NCI-H345 treated with DMSO at 0.1 percent for 48 hours (cell line): ENCODE results near the gene HMCN2.
"Not testable (repeated sequence)": the region's sequence is repeated elsewhere in the genome, so short reads cannot be mapped to it uniquely, and the experiment has no call there.

ENCODE experiments used
- DNase-seq: peaks from one replicate; lab custom pipeline; 2025; ENCODE audit not compliant: unreplicated experiment; lab: John Stamatoyannopoulos, UW

Gene HMCN2

DNA sequence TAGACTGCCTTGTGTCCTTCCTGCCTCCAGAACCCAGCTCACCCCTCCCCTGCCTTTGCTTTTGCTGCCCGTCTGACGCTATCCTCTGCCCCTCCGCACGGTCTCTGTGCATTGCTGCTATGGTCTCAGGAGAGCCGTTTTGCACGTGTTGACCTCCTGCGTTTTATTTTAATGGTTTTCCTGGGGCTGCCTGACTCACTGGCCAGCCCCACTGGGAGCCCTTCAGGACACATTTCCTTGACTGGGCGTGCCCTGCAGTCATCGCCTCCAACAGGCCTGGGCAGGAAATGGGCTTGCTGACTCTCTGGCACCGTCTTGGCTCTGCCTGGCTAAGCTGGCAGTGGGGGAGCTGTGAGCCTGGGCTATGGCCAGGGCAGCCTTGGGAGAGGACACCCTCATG lies 161.3 kb downstream of the HMCN2 start:
- DNase-seq, result no peak

DNA sequence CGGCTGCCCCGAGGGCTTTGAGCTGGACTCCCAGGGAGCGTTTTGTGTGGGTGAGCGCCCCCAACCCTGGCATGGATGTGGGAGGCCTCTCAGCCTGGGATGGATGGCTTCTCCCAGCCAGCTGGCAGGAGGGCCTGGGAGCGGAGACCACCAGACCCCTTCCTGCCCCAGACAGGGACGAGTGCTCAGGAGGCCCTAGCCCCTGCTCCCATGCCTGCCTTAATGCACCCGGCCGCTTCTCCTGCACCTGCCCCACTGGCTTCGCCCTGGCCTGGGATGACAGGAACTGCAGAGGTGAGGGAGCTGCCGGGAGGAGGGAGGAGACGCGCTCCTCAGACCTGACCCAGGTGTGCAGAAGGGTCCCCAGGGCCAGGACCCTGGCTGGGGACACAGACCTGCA lies 161.8 kb downstream of the HMCN2 start:
- no peak for DNase-seq

- DNase-seq, result no peak
These were observed 162.6 kb downstream of the HMCN2 start for GRCh38 chr9:130428086-130428665.

- DNase-seq, result no peak
These were observed 163.8 kb downstream of the HMCN2 start for GRCh38 chr9:130429381-130429780.

- DNase-seq, result no peak
These were observed 164.3 kb downstream of the HMCN2 start for GRCh38 chr9:130429831-130430230.

GRCh38 chr9:130430232-130430631 lies 164.7 kb downstream of the HMCN2 start:
- no peak for DNase-seq

GRCh38 chr9:130430734-130431535 lies 165.4 kb downstream of the HMCN2 start:
- DNase-seq, result no peak

GRCh38 chr9:130431536-130432303 lies 166.2 kb downstream of the HMCN2 start:
- no peak for DNase-seq

GRCh38 chr9:130432362-130432761 lies 166.8 kb downstream of the HMCN2 start:
- no peak for DNase-seq

GRCh38 chr9:130432796-130433167 lies 167.2 kb downstream of the HMCN2 start:
- DNase-seq, result no peak

DNA sequence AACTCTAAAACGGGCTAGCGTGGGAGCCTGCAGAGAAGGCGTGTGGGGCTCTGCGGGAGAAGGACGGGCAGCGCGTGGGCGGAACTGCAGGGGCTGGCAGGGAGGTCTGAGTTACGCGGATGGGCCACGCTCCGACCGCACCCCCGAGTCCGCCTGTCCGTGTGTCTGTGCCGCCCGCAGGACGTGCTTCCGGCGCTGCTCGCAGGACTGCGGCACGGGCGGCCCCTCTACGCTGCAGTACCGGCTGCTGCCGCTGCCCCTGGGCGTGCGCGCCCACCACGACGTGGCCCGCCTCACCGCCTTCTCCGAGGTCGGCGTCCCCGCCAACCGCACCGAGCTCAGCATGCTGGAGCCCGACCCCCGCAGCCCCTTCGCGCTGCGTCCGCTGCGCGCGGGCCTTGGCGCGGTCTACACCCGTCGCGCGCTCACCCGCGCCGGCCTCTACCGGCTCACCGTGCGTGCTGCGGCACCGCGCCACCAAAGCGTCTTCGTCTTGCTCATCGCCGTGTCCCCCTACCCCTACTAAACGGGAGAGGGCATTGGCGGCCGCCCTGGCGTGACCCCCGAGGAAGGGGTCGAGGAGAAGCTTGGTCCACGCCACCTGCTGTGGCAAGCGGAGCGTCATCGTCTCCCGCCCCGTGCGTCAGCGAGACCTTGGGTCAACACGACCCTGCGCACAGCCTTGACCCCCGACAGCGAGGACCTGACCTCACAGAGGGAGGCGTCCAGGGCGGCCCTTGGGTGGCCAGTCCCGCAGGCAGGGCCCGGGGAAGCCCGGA lies 167.8 kb downstream of the HMCN2 start:
- peak; percentile 33 for DNase-seq

DNA sequence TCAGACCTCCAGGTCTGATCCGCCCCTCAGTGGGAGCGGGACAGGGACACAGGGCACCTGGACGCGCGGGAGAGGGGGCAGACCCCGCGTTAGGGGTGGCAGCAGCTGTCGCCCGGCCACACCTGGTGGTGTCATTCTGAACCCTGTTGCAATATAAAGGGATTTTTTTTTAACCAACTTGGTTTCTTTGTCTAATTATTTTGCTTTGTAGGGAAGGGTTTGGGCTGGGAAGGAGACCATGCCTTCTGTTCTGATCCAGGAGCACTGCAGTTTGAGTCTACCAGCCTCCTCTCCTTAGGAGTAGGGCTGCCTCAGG lies 168.3 kb downstream of the HMCN2 start:
- no peak for DNase-seq

DNA sequence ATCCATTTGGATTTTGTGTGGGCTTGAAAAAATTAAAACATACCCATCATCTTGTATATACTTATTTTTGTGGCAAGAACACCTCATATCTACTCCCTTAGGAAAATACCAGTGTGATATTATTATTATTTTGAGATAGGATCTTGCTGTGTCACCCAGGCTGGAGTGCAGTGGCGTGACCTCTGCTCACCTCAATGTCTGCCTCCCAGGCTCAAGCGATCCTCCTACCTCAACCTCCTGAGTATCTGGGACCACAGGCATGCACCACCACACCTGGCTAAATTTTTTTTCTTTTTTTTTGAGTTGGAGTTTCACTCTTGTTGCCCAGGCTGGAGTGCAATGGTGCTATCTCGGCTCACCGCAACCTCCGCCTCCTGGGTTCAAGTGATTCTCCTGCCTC lies 169.1 kb downstream of the HMCN2 start:
- DNase-seq, result not testable (repeated sequence)

DNA sequence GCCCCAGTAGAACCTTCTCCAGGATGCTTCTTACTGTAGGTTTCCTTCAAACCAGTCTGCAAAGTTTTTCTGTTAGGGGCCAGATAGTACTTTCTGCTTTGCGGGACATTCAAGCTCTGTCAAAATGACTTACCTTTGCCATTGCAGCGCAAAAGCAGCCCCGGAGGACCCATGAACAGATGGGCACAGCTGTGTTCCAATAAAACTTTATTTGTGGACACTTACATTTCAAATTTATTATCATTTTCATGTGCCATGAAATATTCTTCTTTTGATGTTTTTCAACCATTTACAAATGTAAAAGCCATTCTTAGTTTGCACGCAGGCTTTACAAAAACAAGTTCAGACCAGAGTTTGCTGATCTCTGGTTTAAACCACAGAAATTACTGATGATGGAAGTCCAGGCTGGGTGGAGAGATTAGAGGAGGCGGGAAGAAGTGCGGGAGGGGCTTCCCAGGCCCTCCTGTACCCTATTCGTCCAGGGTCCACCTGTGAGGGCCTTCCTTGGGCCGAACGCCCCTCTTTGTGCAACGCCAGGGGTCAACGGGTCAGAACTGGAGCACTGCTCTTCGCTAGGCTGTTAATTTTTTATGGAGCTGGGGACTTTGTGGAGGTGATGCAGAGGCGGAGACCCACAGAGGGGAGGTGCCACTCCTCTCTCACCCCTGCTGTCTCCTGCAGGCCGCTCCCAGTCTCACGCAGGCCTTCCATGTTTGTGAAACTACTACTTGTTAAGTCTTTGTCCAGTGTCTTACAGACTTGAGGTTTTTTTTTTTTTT lies 171.6 kb downstream of the HMCN2 start:
- no peak for DNase-seq

DNA sequence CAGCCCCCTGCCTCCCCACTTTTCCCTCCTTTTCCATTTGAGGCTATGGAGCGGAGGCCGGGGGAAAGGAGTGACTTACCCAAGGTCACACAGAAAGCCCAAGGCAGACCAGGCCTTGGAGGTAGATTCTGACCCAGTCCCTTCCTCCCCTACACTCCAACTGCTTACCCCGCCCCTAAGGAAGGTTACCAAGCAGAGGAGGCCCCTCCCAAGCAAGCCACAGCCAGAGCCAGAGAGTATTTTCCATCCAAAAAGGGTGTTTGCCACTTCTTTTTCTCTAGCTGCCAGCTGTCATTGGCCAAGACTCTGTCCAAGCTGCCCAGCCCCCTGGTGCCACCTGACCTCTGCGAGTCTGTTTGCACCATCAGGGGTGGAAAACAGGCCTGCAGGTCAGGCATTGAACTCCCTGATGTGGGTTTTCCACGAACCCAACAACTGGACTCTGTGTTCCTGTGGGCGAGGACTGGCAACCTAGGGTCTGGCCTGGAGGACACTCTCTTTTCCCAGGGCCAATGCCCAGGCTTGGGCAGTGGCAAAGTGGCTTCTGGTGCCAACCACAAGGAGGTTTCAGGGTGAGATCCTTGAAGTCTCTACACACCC lies 172.9 kb downstream of the HMCN2 start:
- no peak for DNase-seq

DNA sequence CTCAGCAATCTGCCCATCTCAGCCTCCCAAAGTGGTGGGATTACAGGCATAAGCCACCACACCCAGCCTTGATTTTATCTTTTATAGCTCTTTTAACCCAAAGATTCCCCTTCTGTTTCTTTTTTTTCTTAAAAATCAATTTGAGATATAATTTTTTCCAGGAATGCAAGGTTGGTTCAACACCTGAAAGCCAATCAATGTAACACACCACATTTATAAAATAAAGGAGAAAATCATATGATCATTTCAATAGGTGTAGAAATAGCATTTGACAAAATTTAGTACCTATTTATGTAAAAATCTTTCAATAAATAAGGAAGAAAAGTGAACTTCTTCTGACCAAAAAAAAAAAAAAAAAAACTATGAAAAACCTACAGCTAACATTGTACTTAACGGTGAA lies 175.5 kb downstream of the HMCN2 start:
- no peak for DNase-seq

DNA sequence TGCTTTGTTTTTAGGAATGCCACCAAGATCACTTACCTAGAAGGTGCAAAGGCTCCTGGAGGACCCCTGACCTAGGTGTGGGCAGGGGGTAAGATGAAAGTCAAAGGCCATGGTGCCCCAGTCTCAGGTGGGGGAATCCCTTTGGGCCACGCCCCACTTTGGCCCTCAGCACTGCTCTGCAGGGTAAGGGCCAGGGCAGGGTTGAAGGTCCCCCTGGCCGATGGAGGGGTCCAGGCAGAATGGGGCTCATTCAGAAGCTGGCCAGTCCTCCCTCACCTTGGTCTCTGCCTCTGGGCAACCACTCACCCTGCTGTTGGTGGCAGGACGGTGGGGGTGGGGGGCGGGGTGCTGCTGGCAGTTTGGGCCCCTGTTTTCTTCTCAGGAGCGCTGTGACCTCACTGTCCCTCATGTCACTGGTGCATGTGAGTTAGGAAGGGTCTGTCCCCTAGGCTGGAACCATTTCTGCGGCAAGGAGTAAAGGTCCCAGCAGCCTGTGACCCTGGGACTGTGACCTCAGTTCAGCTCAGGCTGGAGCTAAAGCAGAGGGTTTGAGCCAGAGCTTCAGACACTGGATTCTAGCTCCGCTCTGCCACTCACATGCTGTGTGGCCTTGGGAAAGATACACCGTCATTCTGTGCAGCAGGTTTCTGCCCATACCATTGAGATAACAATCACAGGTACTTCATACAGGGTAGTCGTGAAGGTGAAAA lies 177.3 kb downstream of the HMCN2 start:
- DNase-seq, result no peak

GRCh38 chr9:130443456-130443801 lies 177.9 kb downstream of the HMCN2 start:
- DNase-seq, result no peak

DNA sequence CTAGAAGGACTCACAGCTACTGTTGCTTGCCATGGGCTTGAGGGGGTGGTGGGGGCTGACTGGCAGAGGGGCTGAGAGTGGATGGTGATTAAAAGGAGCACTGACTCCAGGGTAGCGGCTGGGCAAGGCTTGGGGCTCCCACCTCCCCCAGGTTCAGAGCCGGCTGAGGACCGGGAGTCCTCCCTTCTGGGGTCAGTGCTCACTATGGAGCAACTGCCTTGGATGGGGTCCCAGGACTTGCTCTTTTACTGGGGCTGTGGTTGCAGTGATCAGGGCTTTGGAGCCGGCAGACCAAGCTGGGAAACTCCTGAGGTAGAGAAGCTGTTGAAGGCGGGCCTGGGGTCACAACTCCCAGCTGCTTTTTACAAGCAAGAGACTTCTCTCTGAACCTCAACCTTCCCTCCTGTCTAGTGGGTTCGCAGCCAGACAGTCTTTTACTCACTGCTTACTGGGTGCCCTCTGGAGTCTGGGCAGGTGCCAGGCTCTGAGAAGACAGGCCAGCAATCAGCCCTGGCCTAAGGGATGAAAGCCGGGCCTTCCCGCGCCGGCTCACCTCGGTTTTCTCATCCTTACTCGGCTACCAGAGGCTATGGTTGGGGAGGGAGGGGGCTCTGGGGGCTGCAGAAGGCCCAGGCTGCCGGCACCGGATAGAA lies 178.4 kb downstream of the HMCN2 start:
- DNase-seq, result no peak
